Transverse colon (tissue), 4 donors: ENCODE results near the gene MAST4. TPM values are rescaled to one million over a fixed set of nuclear protein-coding genes. Genes with fewer than 3 reads are reported as not detected.

Source experiments
- DNase-seq: peaks from one replicate; pipeline ENCODE4 v3.0.0-alpha.2; 2019
- H3K27ac ChIP-seq, 4 donors: fragments of 200-600 bp; sonication (generic); 2 replicates each; pipeline ENCODE4 v1.5.1; 2016 to 2018; ENCODE audit warnings: inconsistent platforms in 4 of 4
- H3K27me3 ChIP-seq: fragments of 200-600 bp; sonication (generic); 2 replicates; pipeline ENCODE4 v1.5.1; 2017; ENCODE audit warnings: inconsistent platforms
- H3K36me3 ChIP-seq, 4 donors: fragments of 200-600 bp; sonication (generic); 2 replicates each; pipeline ENCODE4 v1.5.1; 2017 to 2019; ENCODE audit warnings: inconsistent platforms in 4 of 4
- H3K4me1 ChIP-seq, 4 donors: fragments of 200-600 bp; sonication (generic); 2 replicates each; pipeline ENCODE4 v1.5.1; 2017 to 2020; ENCODE audit warnings: inconsistent platforms in 4 of 4
- H3K4me3 ChIP-seq, 4 donors: fragments of 200-600 bp; sonication (generic); 1 replicate in 1 of 4; 2 replicates in 3 of 4; pipeline versions ENCODE4 v1.5.1 to v1.6.1; 2017 to 2019; ENCODE audit warnings: inconsistent platforms in 4 of 4
- H3K9me3 ChIP-seq, 2 donors: fragments of 200-600 bp; sonication (generic); 2 replicates each; pipeline ENCODE4 v1.5.1; 2017 to 2019; ENCODE audit warnings: inconsistent platforms in 2 of 2
- EP300 ChIP-seq: sonication (generic); formaldehyde crosslinking; IDR thresholded peaks from one replicate; pipeline ENCODE4 v1.6.1; 2017; ENCODE audit warnings: antibody characterized with exemption, low read depth
- POLR2A ChIP-seq: fragments of 450-650 bp; IDR thresholded peaks from one replicate; pipeline ENCODE4 v1.6.1; 2016; ENCODE audit warnings: antibody characterized with exemption, mild to moderate bottlenecking, moderate library complexity
- POLR2AphosphoS5 ChIP-seq, 3 donors: sonication (generic); formaldehyde crosslinking; IDR thresholded peaks; one replicate each; pipeline ENCODE4 v1.6.1; 2016; ENCODE audit warnings: antibody characterized with exemption in 3 of 3
- WGBS, 2 donors: methylation state at CpG; one replicate each; pipeline ENCODE4 v1.1.5; 2018; ENCODE audit warnings: low coverage in 1 of 2; 5-methylcytosine and 5-hydroxymethylcytosine counted together
- in situ Hi-C, 4 donors: fragments of 200-750 bp; cut with MboI; loops; one replicate each; pipeline versions ENCODE4 v1.15.0 to v1.15.1; 2017; ENCODE audit warnings: low sequenced_read_pairs in 3 of 4, low pct_ligation_motif_present in 1 of 4, low pct_unique_long_range_greater_than_20kb in 1 of 4
- intact Hi-C: fragments of 100-400 bp; cut with DNase I; formaldehyde crosslinking; loops from one replicate; pipeline ENCODE4 v1.15.1; 2023; ENCODE audit warnings: low total_unique reads
- total RNA-seq, 4 donors: library from RNA; depleted of rRNA; stranded (reverse); fragments of >200 nt; gene quantifications; one replicate each; pipeline ENCODE4 v1.1.0, GENCODE V29; 2016
- TF ChIP-seq, protein P1 (sequence below), 5 experiments: fragments of 200-600 bp in 3 of 5; fragments of 450-650 bp in 2 of 5; sonication (generic) in 3 of 5; IDR thresholded peaks; 1 replicate in 2 of 5; 2 replicates in 3 of 5; pipeline ENCODE4 v1.5.1; 2016 to 2017; ENCODE audit warnings: antibody characterized with exemption in 5 of 5, inconsistent platforms in 3 of 5, mild to moderate bottlenecking in 2 of 5, moderate library complexity in 1 of 5

The MAST4 gene
- total RNA-seq, 4 donors from 2014 or later: 20.3 to 46.8 (median 35.4) TPM

DNA sequence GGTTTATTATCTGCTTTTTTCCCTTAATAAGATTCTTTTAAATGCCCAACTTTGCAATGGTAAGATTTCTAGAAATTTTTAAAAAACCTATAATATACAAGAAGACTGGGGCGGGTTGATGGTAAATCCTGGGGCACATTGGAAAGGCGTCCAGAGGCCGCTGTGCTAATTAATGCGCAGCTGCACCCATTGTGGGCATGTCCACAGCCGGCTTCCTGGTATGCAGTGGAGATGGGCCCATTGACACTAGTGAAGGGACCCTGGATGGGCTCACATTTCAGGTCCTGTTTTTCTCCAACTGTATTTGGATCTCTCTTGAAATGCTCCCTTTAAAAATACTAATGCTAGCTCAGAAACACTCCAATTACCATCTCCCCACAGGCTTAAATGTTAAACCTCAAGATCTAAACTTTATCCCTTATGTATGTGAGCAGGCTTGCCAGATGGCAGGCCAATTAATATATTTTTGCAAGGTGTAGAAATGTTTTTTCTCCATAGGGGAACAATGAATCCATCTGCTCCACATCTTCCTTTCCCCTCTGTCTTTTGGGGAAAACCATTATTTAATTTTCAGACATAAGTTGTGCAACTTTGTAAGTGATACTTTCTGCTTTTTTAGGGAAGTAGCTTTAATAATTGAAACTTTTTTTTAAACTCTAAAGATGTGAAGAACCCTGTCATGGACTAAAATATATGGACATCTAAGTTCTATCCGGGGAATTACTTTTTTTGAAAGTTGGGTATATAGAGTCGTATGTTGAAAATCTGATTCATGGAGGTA lies 423.1 kb downstream of the MAST4 start:
- DNase-seq: no peak
- in situ Hi-C loops: no loop called here
- Histone ChIP-seq H3K27ac (no peak overlapping the region), H3K36me3 (no peaks in the 10 kb centered on the region), H3K27me3 (no peaks in the 10 kb centered on the region), H3K4me3 (no peak overlapping the region), H3K4me1 (peaks cover 0 to 26% (median 17%) of the 10 kb centered on the region in 4 donors), H3K9me3 (no peaks in the 10 kb centered on the region)
- TF ChIP-seq POLR2AphosphoS5 (IDR thresholded peaks at IDR 0.05) (no peak), POLR2A (no peak), EP300 (no peak)
- TF ChIP-seq, protein P1, sequence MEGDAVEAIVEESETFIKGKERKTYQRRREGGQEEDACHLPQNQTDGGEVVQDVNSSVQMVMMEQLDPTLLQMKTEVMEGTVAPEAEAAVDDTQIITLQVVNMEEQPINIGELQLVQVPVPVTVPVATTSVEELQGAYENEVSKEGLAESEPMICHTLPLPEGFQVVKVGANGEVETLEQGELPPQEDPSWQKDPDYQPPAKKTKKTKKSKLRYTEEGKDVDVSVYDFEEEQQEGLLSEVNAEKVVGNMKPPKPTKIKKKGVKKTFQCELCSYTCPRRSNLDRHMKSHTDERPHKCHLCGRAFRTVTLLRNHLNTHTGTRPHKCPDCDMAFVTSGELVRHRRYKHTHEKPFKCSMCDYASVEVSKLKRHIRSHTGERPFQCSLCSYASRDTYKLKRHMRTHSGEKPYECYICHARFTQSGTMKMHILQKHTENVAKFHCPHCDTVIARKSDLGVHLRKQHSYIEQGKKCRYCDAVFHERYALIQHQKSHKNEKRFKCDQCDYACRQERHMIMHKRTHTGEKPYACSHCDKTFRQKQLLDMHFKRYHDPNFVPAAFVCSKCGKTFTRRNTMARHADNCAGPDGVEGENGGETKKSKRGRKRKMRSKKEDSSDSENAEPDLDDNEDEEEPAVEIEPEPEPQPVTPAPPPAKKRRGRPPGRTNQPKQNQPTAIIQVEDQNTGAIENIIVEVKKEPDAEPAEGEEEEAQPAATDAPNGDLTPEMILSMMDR (IDR thresholded peaks at IDR 0.05): no peak
- 92% methylated on average over 5 to 7 of the region's 7 CpGs for WGBS, 2 donors
- intact Hi-C loops: no loop called here

DNA sequence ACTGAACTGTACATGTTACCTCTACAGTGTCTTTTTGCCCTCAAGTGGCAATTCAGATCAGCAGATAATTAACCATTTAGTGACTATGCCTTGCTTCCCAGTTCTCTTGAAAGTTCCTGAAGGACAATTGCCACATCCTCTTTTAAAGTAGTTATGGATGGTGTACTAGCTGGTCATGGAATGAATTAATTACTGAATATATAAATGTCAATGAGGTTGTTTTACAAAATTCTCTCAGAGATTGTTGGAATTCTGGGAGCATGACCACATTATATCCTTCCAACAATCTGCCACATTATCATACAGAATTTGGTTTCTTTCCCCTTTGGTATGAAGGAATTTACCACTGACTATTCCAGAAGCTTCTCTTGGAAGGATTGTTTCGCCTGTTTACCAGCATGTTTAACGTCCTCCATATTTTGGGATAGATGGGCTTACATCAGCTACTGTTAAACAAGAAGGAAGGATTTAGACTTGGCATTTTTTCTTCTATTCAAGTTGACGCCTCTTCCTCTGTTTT lies 424.0 kb downstream of the MAST4 start:
- in situ Hi-C loops (no loop called here), intact Hi-C loops (no loop called here)
- Histone ChIP-seq H3K9me3 (no peaks in the 10 kb centered on the region), H3K36me3 (no peaks in the 10 kb centered on the region), H3K4me1 (peaks cover 0 to 18% (median 10%) of the 10 kb centered on the region in 4 donors), H3K27me3 (no peaks in the 10 kb centered on the region), H3K4me3 (no peak overlapping the region), H3K27ac (no peak overlapping the region)
- DNase-seq: no peak
- 90 to 96% methylated on average over 3 of the region's 3 CpGs for WGBS, 2 donors
- TF ChIP-seq EP300 (no peak), POLR2A (no peak), POLR2AphosphoS5 (IDR thresholded peaks at IDR 0.05) (no peak)
- TF ChIP-seq, protein P1 (IDR thresholded peaks at IDR 0.05): no peak

DNA sequence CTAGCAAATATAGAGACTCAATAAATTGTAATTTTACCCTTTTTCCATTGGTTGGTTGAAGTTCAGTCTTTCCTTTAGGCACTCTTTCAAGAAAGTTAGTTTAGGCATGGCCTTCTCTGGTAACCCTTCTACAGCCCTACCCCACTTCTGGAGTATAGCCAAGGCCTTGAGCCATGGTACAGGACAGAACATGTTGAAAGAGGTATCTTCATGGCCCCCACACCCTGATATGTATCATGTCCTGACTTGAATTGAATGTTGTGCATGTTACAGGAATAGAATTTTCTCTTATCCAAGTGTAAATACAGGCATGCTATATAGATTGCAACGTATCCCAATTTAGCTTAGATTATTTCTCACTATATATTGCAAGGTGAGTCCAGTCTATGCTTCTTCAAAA lies 424.8 kb downstream of the MAST4 start:
- WGBS, 2 donors: 74 to 80% methylated on average over 1 of the region's 1 CpG
- TF ChIP-seq, protein P1 (IDR thresholded peaks at IDR 0.05): no peak
- TF ChIP-seq EP300 (no peak), POLR2AphosphoS5 (IDR thresholded peaks at IDR 0.05) (no peak), POLR2A (no peak)
- intact Hi-C loops: no loop called here

DNA sequence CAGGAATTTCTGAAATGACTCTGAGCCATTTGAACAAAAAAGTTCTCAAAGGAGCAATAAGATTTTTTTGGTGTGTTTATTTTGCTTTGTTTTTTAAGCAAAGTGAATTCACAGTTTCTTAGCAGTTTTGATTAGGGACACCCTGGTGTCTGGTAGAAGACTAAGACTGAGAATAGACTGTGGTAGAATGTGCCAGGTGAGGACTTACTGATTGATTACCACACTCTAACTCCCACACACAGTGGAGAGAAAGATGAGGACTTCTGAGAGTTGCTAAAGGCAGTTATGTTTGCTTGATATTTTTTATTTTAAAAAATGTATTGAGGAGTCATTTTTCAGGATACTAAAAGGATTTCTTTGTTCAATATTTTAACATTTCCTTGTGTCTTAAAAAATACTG lies 425.3 kb downstream of the MAST4 start:
- in situ Hi-C loops (no loop called here), intact Hi-C loops (no loop called here)
- Histone ChIP-seq H3K36me3 (no peaks in the 10 kb centered on the region), H3K9me3 (no peaks in the 10 kb centered on the region), H3K27me3 (no peaks in the 10 kb centered on the region), H3K27ac (no peak overlapping the region), H3K4me1 (peaks cover 0 to 4% (median 2%) of the 10 kb centered on the region in 4 donors), H3K4me3 (no peak overlapping the region)
- no peak for DNase-seq
- TF ChIP-seq, protein P1 (IDR thresholded peaks at IDR 0.05): no peak
- TF ChIP-seq POLR2A (no peak), POLR2AphosphoS5 (IDR thresholded peaks at IDR 0.05) (no peak), EP300 (no peak)

More for the DNA sequence above, 424.8 kb downstream of the MAST4 start:
- Histone ChIP-seq H3K4me3 (no peak overlapping the region), H3K36me3 (no peaks in the 10 kb centered on the region), H3K9me3 (no peaks in the 10 kb centered on the region), H3K4me1 (peaks cover 0 to 9% (median 7%) of the 10 kb centered on the region in 4 donors), H3K27me3 (no peaks in the 10 kb centered on the region), H3K27ac (no peak overlapping the region)
- no peak for DNase-seq
- in situ Hi-C loops: no loop called here
